Spleen (tissue), 11 donors: Measurements from ENCODE around the gene PPP2R2B. TPM values are rescaled to one million over a fixed set of nuclear protein-coding genes. Genes with fewer than 3 reads are reported as not detected.

ENCODE experiments used
- DNase-seq: peaks from one replicate; pipeline ENCODE4 v3.0.0-alpha.2; 2020
- H3K27ac ChIP-seq, 8 donors: fragments of 200-600 bp; sonication (generic) in 7 of 8; 1 replicate in 4 of 8; 2 replicates in 4 of 8; pipeline versions ENCODE4 v1.5.0 to v1.8.0; 2016 to 2021; ENCODE audit warnings: inconsistent platforms in 4 of 8, mild to moderate bottlenecking in 4 of 8, moderate library complexity in 1 of 8
- H3K27me3 ChIP-seq, 7 donors: fragments of 200-600 bp; sonication (generic) in 6 of 7; replicated peaks in 1 of 7; 1 replicate in 4 of 7; 2 replicates in 3 of 7; pipeline versions ENCODE4 v1.5.0 to v1.8.0; 2016 to 2021; ENCODE audit warnings: inconsistent platforms in 3 of 7, mild to moderate bottlenecking in 1 of 7
- H3K36me3 ChIP-seq, 6 donors: fragments of 200-600 bp; sonication (generic) in 5 of 6; 1 replicate in 4 of 6; 2 replicates in 2 of 6; pipeline versions ENCODE4 v1.5.0 to v1.8.0; 2016 to 2021; ENCODE audit warnings: inconsistent platforms in 2 of 6
- H3K4me1 ChIP-seq, 6 donors: fragments of 200-600 bp; sonication (generic) in 5 of 6; 1 replicate in 3 of 6; 2 replicates in 3 of 6; pipeline versions ENCODE4 v1.5.0 to v1.8.0; 2016 to 2021; ENCODE audit warnings: inconsistent platforms in 3 of 6
- H3K4me3 ChIP-seq, 8 donors: fragments of 200-600 bp; sonication (generic) in 7 of 8; 1 replicate in 4 of 8; 2 replicates in 4 of 8; pipeline versions ENCODE4 v1.5.0 to v1.8.0; 2016 to 2021; ENCODE audit warnings: inconsistent platforms in 4 of 8, mild to moderate bottlenecking in 4 of 8, moderate library complexity in 2 of 8
- H3K9me3 ChIP-seq, 8 donors: fragments of 200-600 bp; sonication (generic) in 7 of 8; 1 replicate in 4 of 8; 2 replicates in 4 of 8; pipeline versions ENCODE4 v1.5.0 to v1.8.0; 2016 to 2021; ENCODE audit warnings: inconsistent platforms in 4 of 8
- POLR2A ChIP-seq, 3 donors: fragments of 450-650 bp; IDR thresholded peaks; one replicate each; pipeline ENCODE4 v1.5.1; 2017; ENCODE audit warnings: antibody characterized with exemption in 3 of 3, mild to moderate bottlenecking in 1 of 3
- POLR2AphosphoS5 ChIP-seq, 3 donors: sonication (generic); formaldehyde crosslinking; IDR thresholded peaks; one replicate each; pipeline ENCODE4 v1.5.1; 2017; ENCODE audit warnings: antibody characterized with exemption in 3 of 3
- WGBS, 5 donors: extraction: QIAGEN DNeasy Blood & Tissue Kit in 3 of 5; methylation state at CpG; one replicate each; pipeline versions ENCODE4 v1.1.5 to v1.1.7; 2013 to 2018; 5-methylcytosine and 5-hydroxymethylcytosine counted together
- intact Hi-C: fragments of 100-400 bp; cut with DNase I; formaldehyde crosslinking; loops from one replicate; pipeline ENCODE4 v1.15.0; 2023; ENCODE audit warnings: low total_unique reads
- polyA plus RNA-seq, 3 donors: library from polyadenylated mRNA; stranded (reverse); fragments of 200-250 nt; gene quantifications; one replicate each; pipeline ENCODE4 v1.2.1, GENCODE V29; 2013
- total RNA-seq, 7 donors: library from RNA; depleted of rRNA in 3 of 7; stranded (reverse); fragments of >200 nt in 3 of 7; fragmentation: NEBNext Ultra II Directional in 4 of 7; extraction: Animal tissue kit (Norgen Biotek cat#: 25700) in 4 of 7; gene quantifications; one replicate each; pipeline versions ENCODE4 v1.1.0 to v1.2.1, GENCODE V29; 2016 to 2021
- TF ChIP-seq, protein P1 (sequence below), 11 experiments: fragments of 200-600 bp in 7 of 11; fragments of 450-650 bp in 4 of 11; sonication (generic) in 4 of 11; IDR thresholded peaks in 8 of 11; conservative IDR thresholded peaks in 3 of 11; 1 replicate in 7 of 11; 2 replicates in 4 of 11; pipeline versions ENCODE4 v1.4.0 to v1.8.0; 2016 to 2021; ENCODE audit warnings: antibody characterized with exemption in 11 of 11, inconsistent platforms in 4 of 11, mild to moderate bottlenecking in 1 of 11
- donor health status: healthy with polysubstance abuse.
- donor health status: DM: no; HTN: no; CAD: no; lungs with moderate emphysema.
- donor health status: DM: no; HTN: no; CAD: no.
- donor health status: Bipolar disorder and iron deficiency.
- donor health status: healthy.
- donor health status: DM: no; HTN: no; CAD: no.
- donor health status: DM: yes; HTN: yes; CAD: no.

The PPP2R2B gene
- total and polyA plus RNA-seq, 10 donors: 0.17 to 9.3 (median 4.1) TPM

DNA sequence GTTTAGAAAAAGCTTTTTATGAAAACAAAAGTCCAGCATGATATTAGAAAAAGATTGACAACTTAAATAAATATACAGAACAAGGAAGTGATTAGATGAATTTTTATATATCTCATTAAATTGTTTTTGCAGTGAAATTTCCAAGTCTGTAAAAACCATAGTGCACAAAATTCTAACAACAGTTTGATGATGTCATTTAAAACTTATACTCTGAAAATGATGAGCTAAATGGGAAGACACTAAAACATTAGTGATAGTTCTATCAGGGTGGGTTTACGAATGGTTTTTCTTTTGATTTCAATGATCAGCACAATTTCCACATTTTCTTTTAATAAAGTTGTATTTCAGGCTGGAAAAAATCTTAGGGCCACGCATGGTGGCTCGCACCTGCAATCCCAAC lies 236.1 kb downstream of the PPP2R2B start:
- H3K4me3 ChIP-seq: no peak overlapping the region
- no peak overlapping the region for H3K27ac ChIP-seq
- DNase-seq: no peak
- intact Hi-C loops: no loop called here
- TF ChIP-seq POLR2AphosphoS5 (IDR thresholded peaks at IDR 0.05) (no peak), POLR2A (IDR thresholded peaks at IDR 0.05) (no peak)
- TF ChIP-seq, protein P1, sequence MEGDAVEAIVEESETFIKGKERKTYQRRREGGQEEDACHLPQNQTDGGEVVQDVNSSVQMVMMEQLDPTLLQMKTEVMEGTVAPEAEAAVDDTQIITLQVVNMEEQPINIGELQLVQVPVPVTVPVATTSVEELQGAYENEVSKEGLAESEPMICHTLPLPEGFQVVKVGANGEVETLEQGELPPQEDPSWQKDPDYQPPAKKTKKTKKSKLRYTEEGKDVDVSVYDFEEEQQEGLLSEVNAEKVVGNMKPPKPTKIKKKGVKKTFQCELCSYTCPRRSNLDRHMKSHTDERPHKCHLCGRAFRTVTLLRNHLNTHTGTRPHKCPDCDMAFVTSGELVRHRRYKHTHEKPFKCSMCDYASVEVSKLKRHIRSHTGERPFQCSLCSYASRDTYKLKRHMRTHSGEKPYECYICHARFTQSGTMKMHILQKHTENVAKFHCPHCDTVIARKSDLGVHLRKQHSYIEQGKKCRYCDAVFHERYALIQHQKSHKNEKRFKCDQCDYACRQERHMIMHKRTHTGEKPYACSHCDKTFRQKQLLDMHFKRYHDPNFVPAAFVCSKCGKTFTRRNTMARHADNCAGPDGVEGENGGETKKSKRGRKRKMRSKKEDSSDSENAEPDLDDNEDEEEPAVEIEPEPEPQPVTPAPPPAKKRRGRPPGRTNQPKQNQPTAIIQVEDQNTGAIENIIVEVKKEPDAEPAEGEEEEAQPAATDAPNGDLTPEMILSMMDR (IDR thresholded peaks at IDR 0.05 in 8 of 11, conservative IDR thresholded peaks at IDR 0.05 in 3 of 11): no peak
- H3K9me3 ChIP-seq: no peaks in the 10 kb centered on the region
- WGBS, 5 donors: 81 to 94% (median 90%) methylated on average over 3 of the region's 3 CpGs
- H3K27me3 ChIP-seq: peaks cover 0 to 10% (median 0%) of the 10 kb centered on the region in 7 donors
- H3K36me3 ChIP-seq: no peaks in the 10 kb centered on the region
- no peaks in the 10 kb centered on the region for H3K4me1 ChIP-seq

DNA sequence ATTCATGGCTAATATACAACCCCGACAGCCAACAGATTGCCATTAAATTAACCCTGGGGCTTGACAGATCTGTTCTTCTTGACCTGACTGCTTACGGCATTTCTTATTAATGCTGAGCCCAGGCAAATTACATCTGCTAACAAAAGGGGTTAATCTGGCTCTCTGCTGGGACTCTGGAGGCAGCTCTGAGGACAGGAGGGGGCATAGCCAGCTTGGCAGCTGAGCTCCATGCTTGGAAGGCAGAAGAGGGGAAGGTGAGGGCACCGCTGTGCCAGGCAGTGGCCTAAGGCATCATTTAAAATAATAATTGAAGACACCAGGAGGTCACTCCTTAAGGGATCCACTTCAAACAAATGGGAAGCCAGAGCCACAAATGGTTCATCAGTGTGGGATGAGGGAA lies 236.6 kb downstream of the PPP2R2B start:
- Histone ChIP-seq H3K4me3 (no peak overlapping the region), H3K9me3 (no peaks in the 10 kb centered on the region), H3K4me1 (no peaks in the 10 kb centered on the region), H3K27me3 (peaks cover 0 to 10% (median 0%) of the 10 kb centered on the region in 7 donors), H3K27ac (no peak overlapping the region), H3K36me3 (no peaks in the 10 kb centered on the region)
- TF ChIP-seq POLR2A (IDR thresholded peaks at IDR 0.05) (no peak), POLR2AphosphoS5 (IDR thresholded peaks at IDR 0.05) (no peak)
- TF ChIP-seq, protein P1 (IDR thresholded peaks at IDR 0.05 in 8 of 11, conservative IDR thresholded peaks at IDR 0.05 in 3 of 11): no peak
- 81 to 93% (median 86%) methylated on average over 3 of the region's 3 CpGs for WGBS, 5 donors
- intact Hi-C loops: no loop called here
- no peak for DNase-seq

DNA sequence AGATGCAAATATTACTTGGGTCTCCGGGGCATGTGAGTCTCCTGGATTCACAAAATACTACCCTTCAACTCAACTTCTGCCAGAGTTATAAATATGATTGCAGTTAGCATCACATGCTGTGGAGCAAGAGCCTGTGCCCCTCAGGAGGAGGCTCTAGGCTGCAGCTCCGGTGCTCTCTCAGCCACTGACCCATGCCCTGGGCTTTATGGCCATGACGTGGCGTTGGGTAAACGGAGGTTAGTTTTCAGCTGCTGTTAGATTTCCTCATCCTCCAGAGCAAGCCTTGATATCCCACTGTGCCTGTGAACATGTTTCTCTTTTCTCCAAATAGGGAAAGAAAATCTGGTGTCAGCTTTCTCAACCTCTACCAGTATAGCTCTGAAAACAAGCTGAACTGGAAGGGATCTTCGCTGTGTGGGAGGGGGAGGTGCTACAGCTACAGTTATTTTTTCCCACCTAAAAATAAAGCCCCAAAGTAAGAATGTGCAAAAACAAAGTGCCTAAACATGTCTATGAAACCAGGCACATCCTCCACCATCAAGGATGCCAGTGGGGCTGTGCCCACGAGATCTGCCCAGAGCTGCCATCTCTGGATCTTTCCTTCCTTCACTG lies 238.2 kb downstream of the PPP2R2B start:
- no peak overlapping the region for H3K4me3 ChIP-seq
- no peak for DNase-seq
- intact Hi-C loops: no loop called here
- WGBS, 5 donors: 76 to 86% (median 81%) methylated on average over 7 of the region's 7 CpGs
- H3K27me3 ChIP-seq: peaks cover 0 to 10% (median 0%) of the 10 kb centered on the region in 7 donors
- H3K36me3 ChIP-seq: no peaks in the 10 kb centered on the region
- TF ChIP-seq, protein P1 (IDR thresholded peaks at IDR 0.05 in 8 of 11, conservative IDR thresholded peaks at IDR 0.05 in 3 of 11): no peak
- TF ChIP-seq POLR2AphosphoS5 (IDR thresholded peaks at IDR 0.05) (no peak), POLR2A (IDR thresholded peaks at IDR 0.05) (no peak)
- H3K27ac ChIP-seq: no peak overlapping the region
- H3K9me3 ChIP-seq: no peaks in the 10 kb centered on the region
- H3K4me1 ChIP-seq: no peaks in the 10 kb centered on the region

DNA sequence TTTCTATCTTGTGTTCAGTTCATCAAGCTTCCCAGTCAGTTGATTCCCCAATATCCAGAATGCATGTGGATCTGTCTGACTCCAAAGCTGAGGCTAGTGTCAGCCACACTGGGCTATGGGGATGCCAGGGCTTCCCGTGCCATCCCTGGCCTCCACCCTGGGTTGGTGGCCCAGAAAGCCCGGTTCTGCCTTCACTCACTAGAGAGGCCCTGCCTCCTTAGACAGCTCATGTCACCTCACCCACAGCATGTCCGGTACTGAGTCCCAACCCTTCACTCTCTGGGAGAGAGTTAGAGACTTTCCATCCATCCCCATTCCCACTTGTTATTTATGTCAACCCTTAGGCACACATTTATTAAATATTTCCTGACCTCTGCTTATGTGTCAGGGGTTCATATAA lies 243.1 kb downstream of the PPP2R2B start:
- TF ChIP-seq POLR2A (IDR thresholded peaks at IDR 0.05) (no peak), POLR2AphosphoS5 (IDR thresholded peaks at IDR 0.05) (no peak)
- TF ChIP-seq, protein P1 (IDR thresholded peaks at IDR 0.05 in 8 of 11, conservative IDR thresholded peaks at IDR 0.05 in 3 of 11): no peak
- H3K9me3 ChIP-seq: no peaks in the 10 kb centered on the region
- no peaks in the 10 kb centered on the region for H3K36me3 ChIP-seq
- WGBS, 5 donors: 62 to 88% (median 84%) methylated on average over 3 of the region's 3 CpGs
- H3K4me3 ChIP-seq: no peak overlapping the region
- H3K27me3 ChIP-seq: peaks cover 0 to 3% (median 0%) of the 10 kb centered on the region in 7 donors
- intact Hi-C loops: no loop called here
- no peak for DNase-seq
- H3K27ac ChIP-seq: no peak overlapping the region
- H3K4me1 ChIP-seq: no peaks in the 10 kb centered on the region
